ENCODE measurements around the gene FLOT2. TPM values are rescaled to one million over a fixed set of nuclear protein-coding genes. Genes with fewer than 3 reads are reported as not detected.

Gene FLOT2
- total and polyA plus RNA-seq, 2 donors (not counting 1 experiment from before 2014, with no cell fraction given) = 48.9 to 81.1 TPM

GRCh38 chr17:28871056-28871579, 26.4 kb downstream of the FLOT2 start:
- Histone ChIP-seq H3K79me2 (ENCODE audit: control insufficient read depth, insufficient read depth, low read length) (no peaks in the 10 kb centered on the region), H3K36me3 (ENCODE audit: control insufficient read depth, insufficient read depth, low read length) (no peaks in the 10 kb centered on the region), H2AFZ (ENCODE audit: low read length) (no peak overlapping the region), H3K4me2 (ENCODE audit: extremely low read depth, insufficient read depth, low read length) (no peak overlapping the region), H3K27ac (ENCODE audit: insufficient read depth, low read length) (no peak overlapping the region), H3K4me3 (replicated peaks in 1 of 4; ENCODE audit: control extremely low read depth in 1 of 4, insufficient read depth in 1 of 4, low read depth in 3 of 4, low read length in 4 of 4) (no peak overlapping the region), H4K20me1 (ENCODE audit: control insufficient read depth, extremely low read depth, insufficient read depth, low read length) (no peaks in the 10 kb centered on the region), H3K9ac (ENCODE audit: insufficient read depth, low read length) (no peak overlapping the region), H3K27me3 (ENCODE audit: control insufficient read depth, insufficient read depth, low read length) (no peaks in the 10 kb centered on the region), H3K9me3 (ENCODE audit: control insufficient read depth, insufficient read depth, low read depth, low read length) (no peaks in the 10 kb centered on the region), H3K4me1 (ENCODE audit: control insufficient read depth, extremely low read depth, insufficient read depth, low read length) (no peaks in the 10 kb centered on the region)
- DNase-seq (ENCODE audit: low read depth in 2 of 2) = no peak
- TF ChIP-seq EZH2 (IDR thresholded peaks at IDR 0.05; ENCODE audit: low read length, missing control alignments) (no peak), CTCF (conservative IDR thresholded peaks at IDR 0.05 in 1 of 2, IDR thresholded peaks at IDR 0.05 in 1 of 2; ENCODE audit: low read depth in 1 of 2, low read length in 2 of 2) (no peak)

- no peaks in the 10 kb centered on the region for H3K9me3 ChIP-seq (ENCODE audit: control insufficient read depth, insufficient read depth, low read depth, low read length)
- no peaks in the 10 kb centered on the region for H4K20me1 ChIP-seq (ENCODE audit: control insufficient read depth, extremely low read depth, insufficient read depth, low read length)
- no peak overlapping the region for H3K4me3 ChIP-seq (replicated peaks in 1 of 4; ENCODE audit: control extremely low read depth in 1 of 4, insufficient read depth in 1 of 4, low read depth in 3 of 4, low read length in 4 of 4)
- H3K27me3 ChIP-seq (ENCODE audit: control insufficient read depth, insufficient read depth, low read length) = no peaks in the 10 kb centered on the region
- TF ChIP-seq CTCF (conservative IDR thresholded peaks at IDR 0.05 in 1 of 2, IDR thresholded peaks at IDR 0.05 in 1 of 2; ENCODE audit: low read depth in 1 of 2, low read length in 2 of 2) (no peak), EZH2 (IDR thresholded peaks at IDR 0.05; ENCODE audit: low read length, missing control alignments) (no peak)
- DNase-seq (ENCODE audit: low read depth in 2 of 2) = no peak
- no peak overlapping the region for H3K27ac ChIP-seq (ENCODE audit: insufficient read depth, low read length)
- no peak overlapping the region for H2AFZ ChIP-seq (ENCODE audit: low read length)
- H3K4me2 ChIP-seq (ENCODE audit: extremely low read depth, insufficient read depth, low read length) = no peak overlapping the region
- no peaks in the 10 kb centered on the region for H3K36me3 ChIP-seq (ENCODE audit: control insufficient read depth, insufficient read depth, low read length)
- no peaks in the 10 kb centered on the region for H3K4me1 ChIP-seq (ENCODE audit: control insufficient read depth, extremely low read depth, insufficient read depth, low read length)
- H3K79me2 ChIP-seq (ENCODE audit: control insufficient read depth, insufficient read depth, low read length) = no peaks in the 10 kb centered on the region
- H3K9ac ChIP-seq (ENCODE audit: insufficient read depth, low read length) = no peak overlapping the region
Observed at GRCh38 chr17:28867276-28867675, 30.3 kb downstream of the FLOT2 start.

- H3K9ac ChIP-seq (ENCODE audit: insufficient read depth, low read length) = no peak overlapping the region
- TF ChIP-seq CTCF (conservative IDR thresholded peaks at IDR 0.05 in 1 of 2, IDR thresholded peaks at IDR 0.05 in 1 of 2; ENCODE audit: low read depth in 1 of 2, low read length in 2 of 2) = no peak
- TF ChIP-seq EZH2 (IDR thresholded peaks at IDR 0.05; ENCODE audit: low read length, missing control alignments) = no peak
- H3K4me3 ChIP-seq (replicated peaks in 1 of 4; ENCODE audit: control extremely low read depth in 1 of 4, insufficient read depth in 1 of 4, low read depth in 3 of 4, low read length in 4 of 4) = no peak overlapping the region
- DNase-seq (ENCODE audit: low read depth in 2 of 2) = no peak
- no peaks in the 10 kb centered on the region for H3K9me3 ChIP-seq (ENCODE audit: control insufficient read depth, insufficient read depth, low read depth, low read length)
- no peaks in the 10 kb centered on the region for H4K20me1 ChIP-seq (ENCODE audit: control insufficient read depth, extremely low read depth, insufficient read depth, low read length)
- no peak overlapping the region for H2AFZ ChIP-seq (ENCODE audit: low read length)
- no peaks in the 10 kb centered on the region for H3K36me3 ChIP-seq (ENCODE audit: control insufficient read depth, insufficient read depth, low read length)
- no peaks in the 10 kb centered on the region for H3K27me3 ChIP-seq (ENCODE audit: control insufficient read depth, insufficient read depth, low read length)
- H3K4me2 ChIP-seq (ENCODE audit: extremely low read depth, insufficient read depth, low read length) = no peak overlapping the region
- no peaks in the 10 kb centered on the region for H3K4me1 ChIP-seq (ENCODE audit: control insufficient read depth, extremely low read depth, insufficient read depth, low read length)
- no peaks in the 10 kb centered on the region for H3K79me2 ChIP-seq (ENCODE audit: control insufficient read depth, insufficient read depth, low read length)
- no peak overlapping the region for H3K27ac ChIP-seq (ENCODE audit: insufficient read depth, low read length)
Observed at GRCh38 chr17:28865946-28866752, 31.4 kb downstream of the FLOT2 start.

Data from fibroblast of lung (primary cell).